Measurements from ENCODE around the gene DNAH17. TPM values are rescaled to one million over a fixed set of nuclear protein-coding genes. Genes with fewer than 3 reads are reported as not detected.

The DNAH17 gene
- polyA plus RNA-seq, 1 of the 3 experiments (the other 2 are of a cell fraction) = not detected

GRCh38 chr17:78374631-78375274, 202.4 kb downstream of the DNAH17 start:
- Histone ChIP-seq H3K9me3 (no peaks in the 10 kb centered on the region), H3K9me2 (no peaks in the 10 kb centered on the region), H3K27ac (ENCODE audit: low read depth in 2 of 2, low read length in 1 of 2) (peak overlapping the region; percentile 3 to 86; a peak in 2 of 4 replicates), H3K36me3 (replicated peaks in 1 of 2; ENCODE audit: control insufficient read depth in 1 of 2, insufficient read depth in 2 of 2, low read length in 1 of 2) (no peaks in the 10 kb centered on the region), H3K4me2 (peak overlapping the region; percentile 58), H3K4me1 (ENCODE audit: control insufficient read depth in 1 of 2, insufficient read depth in 2 of 2, low read depth in 1 of 2, low read length in 1 of 2) (peaks cover 21 to 34% of the 10 kb centered on the region in 2 experiments), H3F3A (replicated peaks; ENCODE audit: insufficient read depth) (peaks cover 38% of the 10 kb centered on the region), H3K9ac (peak overlapping the region; percentile 63), H2AFZ (ENCODE audit: low read depth) (peak overlapping the region; percentile 82), H3K4me3 (ENCODE audit: low read depth in 2 of 2, low read length in 1 of 2) (no peak overlapping the region), H3K79me2 (ENCODE audit: insufficient read depth) (peaks cover 19% of the 10 kb centered on the region), H3K27me3 (ENCODE audit: insufficient read depth) (no peaks in the 10 kb centered on the region), H4K20me1 (ENCODE audit: insufficient read depth) (0 out of 2 replicates have a peak, but pooled peaks cover under 1% of the 10 kb centered on the region)
- no peak for DNase-seq
- 70% methylated on average over 14 of the region's 14 CpGs for WGBS (ENCODE audit: low lambda C conversion rate)
- TF ChIP-seq ZBTB33 (IDR thresholded peaks at IDR 0.05; ENCODE audit: borderline replicate concordance, low read depth) (no peak), RCOR1 (IDR thresholded peaks at IDR 0.05; ENCODE audit: low read length) (no peak), FOSL2 (IDR thresholded peaks at IDR 0.05; ENCODE audit: borderline replicate concordance, low read depth) (peak; percentile 77), FOXM1 (IDR thresholded peaks at IDR 0.05; ENCODE audit: low read depth) (no peak), TAF1 (IDR thresholded peaks at IDR 0.05; ENCODE audit: borderline replicate concordance, low read depth, low read length) (no peak), USF1 (IDR thresholded peaks at IDR 0.05; ENCODE audit: borderline replicate concordance, low read depth) (no peak), TCF12 (IDR thresholded peaks at IDR 0.05) (peak; percentile 68), NFIC (IDR thresholded peaks at IDR 0.05; ENCODE audit: borderline replicate concordance) (peak; percentile 30; the same call in 1 of the 2 replicates), EP300 (IDR thresholded peaks at IDR 0.05; ENCODE audit: borderline replicate concordance in 1 of 2, low read depth in 1 of 2, low read length in 1 of 2) (0 out of 4 replicates have a peak, but pooled peaks of 1 of the 2 experiments have one; percentile 64), ELF1 (IDR thresholded peaks at IDR 0.05) (0 out of 2 replicates have a peak, but pooled peaks have one; percentile 21), TEAD4 (IDR thresholded peaks at IDR 0.05; ENCODE audit: borderline replicate concordance, insufficient read depth) (0 out of 2 replicates have a peak, but pooled peaks have one; percentile 33), GABPA (IDR thresholded peaks at IDR 0.05; ENCODE audit: low read depth) (no peak), MAX (IDR thresholded peaks at IDR 0.05; ENCODE audit: low read depth) (peak; percentile 65; the same call in 1 of the 2 replicates), RFX5 (IDR thresholded peaks at IDR 0.05; ENCODE audit: low read length) (no peak), CHD2 (IDR thresholded peaks at IDR 0.05; ENCODE audit: low read length, partially characterized antibody) (no peak), JUND (IDR thresholded peaks at IDR 0.05) (peak; percentile 51), MEF2A (IDR thresholded peaks at IDR 0.05; ENCODE audit: borderline replicate concordance, low read depth) (no peak), FOXJ3 (CRISPR knock-in tag; IDR thresholded peaks at IDR 0.05) (no peak)
- CTCF ChIA-PET = interaction anchor here (0.8 to 12.5 kb wide), 2 partner anchors 15 to 198 kb away, joined by 3 to 175 read pairs; partner anchors contain the start of gene SOCS3
- POLR2A ChIA-PET = no interaction called here

Data from SK-N-SH (cell line).